ENCODE results near the gene ZFP90.

- TF ChIP-seq CTCF (IDR thresholded peaks at IDR 0.05): no peak
- no peak for TF ChIP-seq POLR2A (IDR thresholded peaks at IDR 0.05)
Observed at GRCh38 chr16:68608330-68608729, 69.2 kb downstream of the ZFP90 start.

All from adrenal gland (tissue), 5 donors.